HepG2 (cell line): ENCODE measurements around the gene FBH1. TPM values are rescaled to one million over a fixed set of nuclear protein-coding genes. Genes with fewer than 3 reads are reported as not detected.

ENCODE experiments used
- AKNA ChIP-seq: sonication (generic); formaldehyde crosslinking; IDR thresholded peaks from 2 replicates; pipeline ENCODE4 v1.4.0; 2020; ENCODE audit warnings: missing genetic modification reagents, borderline replicate concordance
- DNMT3B ChIP-seq: conservative IDR thresholded peaks from 2 replicates; pipeline ENCODE4 v1.6.1; 2016; ENCODE audit warnings: missing biosample characterization, control low read depth
- EED ChIP-seq: sonication (generic); formaldehyde crosslinking; IDR thresholded peaks from 2 replicates; pipeline ENCODE4 v1.5.0; 2020; ENCODE audit warnings: mild to moderate bottlenecking, missing genetic modification reagents
- ETV5 ChIP-seq: IDR thresholded peaks from 2 replicates; pipeline ENCODE4 v1.6.1; 2018; ENCODE audit warnings: missing biosample characterization, missing genetic modification reagents, inconsistent platforms, borderline replicate concordance
- FOXM1 ChIP-seq: sonication (generic); formaldehyde crosslinking; IDR thresholded peaks from 2 replicates; pipeline ENCODE4 v1.5.0; 2020; ENCODE audit warnings: missing genetic modification reagents
- GLI4 ChIP-seq: sonication (generic); formaldehyde crosslinking; IDR thresholded peaks from 2 replicates; pipeline ENCODE4 v1.5.1; 2020; ENCODE audit warnings: missing genetic modification reagents, mild to moderate bottlenecking, moderate library complexity, borderline replicate concordance
- GTF2F1 ChIP-seq: fragments of 150-350 bp; IDR thresholded peaks from 2 replicates; pipeline ENCODE4 v1.6.1; 2014; ENCODE audit warnings: low read length
- HIVEP1 ChIP-seq: sonication (generic); formaldehyde crosslinking; IDR thresholded peaks from 2 replicates; pipeline ENCODE4 v1.4.0; 2020; ENCODE audit warnings: mild to moderate bottlenecking, missing genetic modification reagents
- KDM5B ChIP-seq: sonication (generic); formaldehyde crosslinking; IDR thresholded peaks from 2 replicates; pipeline ENCODE4 v1.4.0; 2020; ENCODE audit warnings: missing genetic modification reagents, mild to moderate bottlenecking, borderline replicate concordance
- MATR3 ChIP-seq: sonication (generic); formaldehyde crosslinking; IDR thresholded peaks from 2 replicates; pipeline ENCODE4 v1.4.0; 2020; ENCODE audit warnings: missing genetic modification reagents
- MBNL3 ChIP-seq: fragments of 250-450 bp; sonication (Bioruptor Pico); conservative IDR thresholded peaks from 2 replicates; pipeline ENCODE4 v1.8.0; 2022; ENCODE audit warnings: mild to moderate bottlenecking, inconsistent platforms
- MEIS1 ChIP-seq: sonication (generic); formaldehyde crosslinking; IDR thresholded peaks from 2 replicates; pipeline ENCODE4 v1.9.0; 2021; ENCODE audit warnings: mild to moderate bottlenecking, missing genetic modification reagents, moderate library complexity, borderline replicate concordance
- NFIC ChIP-seq: IDR thresholded peaks from 2 replicates; pipeline ENCODE4 v1.6.1; 2012; ENCODE audit warnings: mild to moderate bottlenecking, low read length, inconsistent platforms
- NR2F2 ChIP-seq: IDR thresholded peaks from 2 replicates; pipeline ENCODE4 v1.6.1; 2012; ENCODE audit warnings: low read depth, inconsistent platforms, borderline replicate concordance
- RARA ChIP-seq: IDR thresholded peaks from 2 replicates; pipeline ENCODE4 v1.6.1; 2016; ENCODE audit warnings: missing genetic modification reagents, missing compliant biosample characterization
- RCOR2 ChIP-seq: IDR thresholded peaks from 2 replicates; pipeline ENCODE4 v1.6.1; 2016; ENCODE audit warnings: missing biosample characterization, missing genetic modification reagents
- SMAD3 ChIP-seq: sonication (generic); formaldehyde crosslinking; IDR thresholded peaks from 2 replicates; pipeline ENCODE4 v1.4.0; 2020; ENCODE audit warnings: missing genetic modification reagents
- ZFP82 ChIP-seq: sonication (generic); formaldehyde crosslinking; IDR thresholded peaks from 2 replicates; pipeline ENCODE4 v1.5.1; 2020; ENCODE audit warnings: mild to moderate bottlenecking, missing genetic modification reagents, borderline replicate concordance
- ZNF337 ChIP-seq: sonication (generic); formaldehyde crosslinking; IDR thresholded peaks from 2 replicates; pipeline ENCODE4 v1.5.1; 2020; ENCODE audit warnings: missing genetic modification reagents, low read depth, mild to moderate bottlenecking, borderline replicate concordance
- ZNF546 ChIP-seq: sonication (generic); formaldehyde crosslinking; conservative IDR thresholded peaks from 2 replicates; pipeline ENCODE4 v1.8.1; 2023; ENCODE audit warnings: mild to moderate bottlenecking, missing genetic modification reagents
- ZNF558 ChIP-seq: sonication (generic); formaldehyde crosslinking; IDR thresholded peaks from 2 replicates; pipeline ENCODE4 v1.9.0; 2022; ENCODE audit warnings: mild to moderate bottlenecking, missing genetic modification reagents, borderline replicate concordance
- ZNF577 ChIP-seq: sonication (generic); formaldehyde crosslinking; IDR thresholded peaks from 2 replicates; pipeline ENCODE4 v1.4.0; 2020; ENCODE audit warnings: mild to moderate bottlenecking, low read depth, missing genetic modification reagents, borderline replicate concordance
- ZNF704 ChIP-seq: sonication (generic); formaldehyde crosslinking; IDR thresholded peaks from 2 replicates; pipeline ENCODE4 v1.8.1; 2023; ENCODE audit warnings: mild to moderate bottlenecking, inconsistent platforms, moderate library complexity, missing genetic modification reagents, borderline replicate concordance
- polyA plus RNA-seq, 8 experiments: library from polyadenylated mRNA; depleted of rRNA in 3 of 8; stranded (reverse) in 7 of 8; unstranded in 1 of 8; fragments of >200 nt; fragmentation: Illumina TruSeq in 4 of 8; extraction: Trizol in 4 of 8; gene quantifications; 2 replicates each; pipeline versions ENCODE4 v1.2.1 to v1.2.3, GENCODE V29; 2011 to 2016; ENCODE audit warnings: low read depth in 4 of 8, missing spikeins in 1 of 8, mixed read lengths in 1 of 8; ENCODE audit not compliant: insufficient read depth in 1 of 8
- total RNA-seq, 5 experiments: library from RNA; depleted of rRNA; stranded (reverse); fragments of >200 nt; fragmentation: Illumina TruSeq; extraction: Trizol; gene quantifications; 2 replicates each; pipeline ENCODE4 v1.2.3, GENCODE V29; 2016; ENCODE audit warnings: low read depth in 1 of 5

FBH1 gene
- total and polyA plus RNA-seq, 2 of the 13 experiments (the other 11 are each of a cell fraction or from before 2014, with no cell fraction given), result 48.8 to 60.3 TPM

- no peak for TF ChIP-seq GLI4 (CRISPR knock-in tag)
- TF ChIP-seq KDM5B (CRISPR knock-in tag), result peak; percentile 65; the same call in 1 of the 2 replicates
- peak; percentile 44; the same call in 1 of the 2 replicates for TF ChIP-seq ETV5 (CRISPR knock-in tag)
- TF ChIP-seq MEIS1 (CRISPR knock-in tag), result 0 out of 2 replicates have a peak, but pooled peaks have one; percentile 31
- TF ChIP-seq ZNF546 (CRISPR knock-in tag), result no peak
- TF ChIP-seq EED (CRISPR knock-in tag), result 0 out of 2 replicates have a peak, but pooled peaks have one; percentile 58
- TF ChIP-seq NR2F2, result no peak
- TF ChIP-seq ZFP82 (CRISPR knock-in tag), result no peak
- no peak for TF ChIP-seq HIVEP1 (CRISPR knock-in tag)
- 0 out of 2 replicates have a peak, but pooled peaks have one; percentile 28 for TF ChIP-seq RCOR2
- no peak for TF ChIP-seq GTF2F1
- no peak for TF ChIP-seq FOXM1 (CRISPR knock-in tag)
- no peak for TF ChIP-seq MATR3 (CRISPR knock-in tag)
- TF ChIP-seq SMAD3, result no peak
- no peak for TF ChIP-seq ZNF577 (CRISPR knock-in tag)
- TF ChIP-seq ZNF704 (CRISPR knock-in tag), result no peak
- TF ChIP-seq ZNF558 (CRISPR knock-in tag), result peak; percentile 24; the same call in 1 of the 2 replicates
- TF ChIP-seq ZNF337, result no peak
- no peak for TF ChIP-seq NFIC
- TF ChIP-seq RARA (CRISPR knock-in tag), result peak; percentile 46; the same call in 1 of the 2 replicates
- no peak for TF ChIP-seq AKNA (CRISPR knock-in tag)
- no peak for TF ChIP-seq MBNL3 (CRISPR knock-in tag)
- no peak for TF ChIP-seq DNMT3B
Observed at GRCh38 chr10:5840314-5841307, 49.4 kb upstream of the FBH1 start (continued).
